UCSD-AML1 (cell line): ENCODE data around the gene SRGAP2B.
"Not testable (repeated sequence)": the region's sequence is repeated elsewhere in the genome, so short reads cannot be mapped to it uniquely, and the experiment has no call there.

Experiments used
- DNase-seq: peaks from one replicate; lab custom pipeline; 2025; ENCODE audit not compliant: unreplicated experiment; lab: John Stamatoyannopoulos, UW

The SRGAP2B gene

DNA sequence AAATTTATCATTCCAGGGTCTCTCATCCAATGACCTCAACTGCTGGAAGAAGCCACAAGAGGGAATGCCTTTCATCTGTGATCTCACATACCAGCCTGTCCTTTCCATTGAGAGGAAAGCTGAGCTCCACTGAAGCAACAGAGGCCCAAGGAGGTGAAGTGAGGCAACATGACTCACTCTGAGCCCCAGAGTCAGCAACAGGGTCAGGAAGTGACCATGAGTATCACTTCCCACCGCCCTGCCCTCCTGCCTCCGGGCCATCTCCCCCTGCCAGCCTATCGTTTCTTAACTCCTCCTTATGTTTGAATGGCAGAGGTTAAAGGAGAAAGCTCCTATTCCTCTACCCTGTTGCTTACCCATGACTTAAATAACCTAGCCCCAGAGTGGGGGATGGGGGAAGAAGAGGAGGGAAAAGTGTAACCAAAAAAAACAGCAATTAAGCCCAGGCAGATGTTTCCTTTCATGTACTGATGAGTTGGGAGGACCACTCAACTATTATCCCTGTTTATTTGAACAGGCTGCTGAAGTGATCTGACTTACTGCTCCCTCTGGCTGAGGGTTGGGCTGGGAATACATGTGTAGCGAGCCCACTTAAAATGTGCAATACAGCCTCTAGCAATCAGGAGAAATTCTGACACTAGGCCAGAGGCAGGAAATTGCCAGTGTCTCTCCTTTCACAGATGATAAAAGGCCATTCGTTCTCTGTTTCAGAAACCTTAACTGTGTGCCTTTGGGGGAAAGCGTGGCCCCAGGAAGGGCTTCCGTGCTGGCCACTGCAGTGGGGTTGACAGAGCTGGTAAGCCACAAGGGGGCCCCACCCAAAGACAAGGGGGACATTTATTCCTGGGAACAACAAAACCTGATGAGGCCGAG lies 177.7 kb downstream of the SRGAP2B start:
- not testable (repeated sequence) for DNase-seq

DNA sequence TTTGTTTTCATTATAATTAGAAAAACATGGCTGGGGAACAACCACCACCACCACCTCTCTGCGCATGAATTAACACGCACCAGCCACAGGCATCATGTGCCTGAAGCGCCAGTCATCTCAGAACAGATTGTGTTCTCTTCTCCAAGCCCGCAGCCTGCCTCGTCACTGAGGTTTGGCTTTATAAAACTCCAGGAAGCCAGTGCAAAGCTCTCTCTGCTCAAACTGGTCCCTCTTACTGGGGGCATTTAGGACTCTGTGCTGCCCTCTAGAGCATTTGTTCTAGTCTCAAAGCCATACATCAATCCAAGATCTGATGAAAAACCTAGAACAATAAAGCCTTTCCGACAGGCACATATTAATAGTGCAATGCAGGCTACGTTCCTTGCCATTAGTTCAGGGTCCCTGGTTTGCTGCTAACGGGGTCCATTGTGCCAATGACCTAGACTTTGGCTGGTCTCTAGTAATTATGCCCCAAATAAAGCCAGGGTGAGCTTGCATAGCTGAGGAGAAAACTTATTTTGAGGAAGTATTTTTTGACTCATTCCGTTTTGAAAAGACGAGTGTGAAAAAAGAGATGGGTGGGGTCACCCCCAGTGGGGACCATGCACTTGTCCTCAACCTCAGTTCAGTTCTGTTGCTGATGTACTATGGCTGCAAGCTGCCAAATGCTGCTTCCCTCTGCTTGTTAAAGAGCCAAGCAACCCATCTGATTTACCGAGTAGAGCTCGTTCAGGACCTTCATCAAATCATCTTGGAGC lies 181.0 kb downstream of the SRGAP2B start:
- DNase-seq: not testable (repeated sequence)

DNA sequence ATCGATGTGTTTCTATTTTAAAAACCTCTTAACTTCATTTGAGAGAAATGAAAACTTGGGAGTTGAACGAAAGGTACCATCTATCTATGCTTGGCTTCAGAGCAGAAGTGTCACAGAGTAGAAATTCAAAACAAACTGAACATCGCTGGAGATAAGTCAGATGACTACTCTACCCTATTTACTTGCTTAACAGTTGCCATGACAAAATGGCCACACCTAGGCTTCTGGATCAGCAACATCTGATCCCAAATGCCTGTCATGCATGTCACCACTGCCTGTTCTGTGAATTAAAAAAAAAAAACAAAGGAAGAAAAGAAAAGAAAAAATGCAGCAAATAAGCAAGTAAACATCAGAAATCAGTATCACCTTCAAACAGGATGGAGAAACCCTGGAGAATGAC lies 181.7 kb downstream of the SRGAP2B start:
- DNase-seq: not testable (repeated sequence)

DNA sequence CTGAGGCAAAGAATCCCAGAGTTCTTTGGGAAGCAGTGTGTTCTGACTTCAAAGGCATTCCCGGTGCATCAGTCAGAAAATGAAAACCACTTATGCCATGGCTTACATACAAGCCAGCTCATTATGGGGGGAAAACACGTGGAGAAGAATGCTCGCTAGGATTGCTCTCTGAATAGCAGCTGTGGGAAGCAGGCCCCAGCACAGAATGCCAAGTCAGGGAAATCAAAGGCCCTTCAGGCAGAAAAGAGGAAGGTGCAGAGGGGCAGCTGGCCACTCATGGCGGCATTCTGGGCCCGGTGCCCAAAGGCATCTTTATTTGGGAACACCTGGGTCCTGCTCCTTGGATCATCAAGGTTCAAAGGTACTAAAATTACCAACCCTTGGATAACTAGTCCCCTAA lies 184.4 kb downstream of the SRGAP2B start:
- DNase-seq: not testable (repeated sequence)

DNA sequence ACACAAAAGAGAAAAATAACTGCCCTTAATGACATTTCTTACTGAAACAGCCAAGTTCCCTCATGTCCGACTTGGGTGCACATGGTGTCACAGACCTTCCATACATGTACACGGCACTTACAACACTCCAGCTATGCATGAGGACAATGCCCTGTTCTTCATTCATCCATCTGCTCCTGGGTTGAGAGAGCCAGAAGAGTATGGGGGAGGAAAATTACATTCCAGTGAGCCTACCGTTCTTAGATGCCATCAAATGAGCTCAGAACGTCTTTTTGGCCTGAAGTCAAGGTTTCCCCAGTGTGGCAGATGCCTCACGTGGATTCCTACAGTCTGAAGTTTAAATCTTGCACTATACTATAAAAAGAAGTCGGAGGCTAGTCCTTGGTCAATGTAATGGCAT lies 194.3 kb downstream of the SRGAP2B start:
- DNase-seq: not testable (repeated sequence)

DNA sequence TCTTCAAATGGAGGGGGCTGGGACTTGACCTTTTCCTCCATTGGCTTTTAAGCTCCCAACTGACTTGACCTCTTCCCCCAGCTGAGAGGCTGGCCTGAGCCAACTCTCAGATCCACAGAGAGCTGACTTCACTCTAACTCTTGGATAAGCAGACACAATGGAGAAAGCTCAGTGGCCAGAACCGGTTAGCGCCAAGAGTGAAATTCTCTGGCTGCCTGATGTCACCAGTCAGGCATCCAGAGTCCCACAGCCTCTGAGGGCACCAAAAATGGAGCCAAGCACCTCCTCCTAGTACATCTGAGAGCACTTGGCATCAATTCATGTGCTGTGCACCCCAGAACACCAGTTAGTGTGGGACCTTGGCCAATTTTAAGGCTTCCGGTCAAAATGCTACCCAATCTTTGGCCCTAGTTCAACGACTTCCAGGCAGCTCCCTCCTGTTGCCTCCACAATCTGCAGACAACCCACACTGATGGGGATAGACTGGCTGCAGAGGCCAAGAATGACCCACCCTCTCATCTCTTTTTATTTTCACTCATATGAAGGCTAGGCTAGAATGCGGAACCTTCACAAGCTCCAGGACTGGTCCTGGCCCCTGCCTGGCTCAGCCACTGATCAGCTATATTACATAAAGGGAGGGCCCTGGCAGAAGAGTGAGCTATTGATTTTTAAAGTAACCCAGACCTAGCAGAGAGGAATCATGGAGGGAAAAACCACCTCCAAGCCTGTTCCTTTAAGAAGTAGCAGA lies 200.5 kb downstream of the SRGAP2B start:
- DNase-seq: not testable (repeated sequence)

DNA sequence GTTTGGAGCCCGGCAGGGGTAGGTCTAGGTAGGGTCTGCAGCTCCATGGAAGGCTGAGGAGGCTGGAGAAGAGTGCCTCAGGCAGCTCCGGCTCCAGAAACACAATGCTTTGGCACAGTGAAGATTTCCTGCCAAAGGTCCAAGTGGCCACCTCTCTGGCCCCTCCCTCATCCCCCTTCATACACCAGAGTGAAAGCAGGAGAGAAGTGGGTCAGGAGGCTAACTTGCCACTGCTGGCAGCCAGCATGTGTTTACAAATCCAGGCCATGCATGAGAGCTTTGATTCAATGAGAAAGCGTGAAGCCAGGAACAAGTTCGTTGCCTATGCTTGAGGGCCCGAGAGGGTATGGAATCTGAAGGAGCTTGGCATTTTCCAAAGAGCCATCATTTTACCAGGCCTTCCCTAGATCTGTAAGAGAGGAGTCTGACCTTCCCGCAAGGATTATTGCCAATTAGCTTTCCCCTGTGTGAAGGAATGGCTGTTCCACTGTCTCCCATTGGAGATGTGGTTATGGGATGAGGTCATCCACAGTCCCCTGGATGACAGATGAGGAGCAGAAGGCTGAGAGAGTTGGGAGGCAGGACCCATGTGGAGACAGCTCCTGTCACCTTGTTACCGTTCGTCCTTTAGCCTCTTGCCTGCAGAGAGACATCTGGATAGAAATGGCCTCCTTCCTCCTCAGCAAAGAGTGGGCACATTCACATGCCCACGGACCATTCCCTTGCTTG lies 201.3 kb downstream of the SRGAP2B start:
- not testable (repeated sequence) for DNase-seq

DNA sequence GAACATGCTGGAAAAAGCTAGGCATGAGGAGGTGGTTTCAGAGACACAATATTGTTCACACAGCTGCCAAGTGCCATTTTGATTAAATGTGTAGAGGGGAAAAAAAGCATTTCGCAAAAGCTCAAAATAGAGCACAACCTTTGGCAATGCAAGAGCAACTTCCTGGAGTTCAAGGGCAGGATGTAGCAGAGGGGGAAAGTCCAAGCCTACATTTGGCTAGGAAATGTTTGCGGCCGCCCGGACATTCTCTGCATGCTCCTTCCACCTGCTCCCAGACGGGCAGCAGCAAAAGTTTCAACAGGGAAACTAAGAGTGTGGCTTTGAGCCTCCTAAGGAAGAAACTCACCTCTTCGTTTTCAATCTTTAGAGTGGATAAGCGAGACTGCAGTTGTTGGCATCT lies 202.1 kb downstream of the SRGAP2B start:
- not testable (repeated sequence) for DNase-seq

DNA sequence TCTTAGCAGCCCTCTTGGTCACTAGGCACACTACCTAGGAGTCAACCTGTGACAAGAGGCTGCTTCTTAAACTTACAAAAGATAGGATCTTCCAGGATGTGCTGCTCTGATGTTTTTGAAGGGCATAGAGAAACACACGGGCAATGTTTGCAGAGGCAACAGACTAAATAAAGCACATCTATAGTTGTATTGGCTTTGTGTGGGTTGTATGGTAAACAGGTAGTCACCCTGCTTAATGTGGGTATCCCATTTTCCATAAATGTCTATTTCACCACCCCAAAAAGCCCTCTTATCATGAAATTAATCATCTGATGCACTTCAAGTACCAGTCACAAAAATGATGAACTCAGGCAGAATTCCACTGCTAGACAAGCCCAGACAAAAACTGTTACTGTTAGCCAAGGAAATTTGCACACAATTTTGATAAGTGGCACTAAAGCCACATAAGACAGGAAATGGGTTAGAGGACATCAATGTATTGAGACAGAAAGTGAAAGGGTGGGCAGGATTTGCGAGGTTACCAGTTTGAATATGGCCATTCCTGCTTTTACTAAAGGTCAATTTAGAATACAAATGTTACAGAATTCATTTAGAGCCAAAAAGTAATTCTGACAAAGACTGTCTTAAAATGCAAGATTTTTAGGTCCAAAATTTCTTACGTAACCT lies 205.5 kb downstream of the SRGAP2B start:
- DNase-seq: not testable (repeated sequence)

DNA sequence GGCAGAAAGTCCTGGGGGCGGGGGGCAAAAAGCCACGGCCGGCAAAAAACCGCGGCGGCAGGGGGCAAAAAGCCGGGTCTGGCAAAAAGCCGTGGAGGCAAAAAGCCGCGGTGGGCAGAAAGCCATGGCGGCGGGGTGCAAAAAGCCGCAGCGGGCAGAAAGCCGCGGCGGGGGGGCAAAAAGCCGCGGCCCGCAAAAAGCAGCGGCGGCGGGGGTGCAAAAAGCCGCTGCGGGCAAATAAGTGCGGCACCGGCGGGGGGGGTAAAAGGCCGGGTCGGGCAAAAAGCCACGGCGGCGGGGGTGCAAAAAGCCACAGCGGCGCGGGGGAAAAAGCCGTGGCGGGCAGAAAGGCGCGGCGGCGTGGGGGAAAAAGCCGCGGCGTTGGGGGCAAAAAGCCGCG lies 212.1 kb downstream of the SRGAP2B start:
- DNase-seq: not testable (repeated sequence)

DNA sequence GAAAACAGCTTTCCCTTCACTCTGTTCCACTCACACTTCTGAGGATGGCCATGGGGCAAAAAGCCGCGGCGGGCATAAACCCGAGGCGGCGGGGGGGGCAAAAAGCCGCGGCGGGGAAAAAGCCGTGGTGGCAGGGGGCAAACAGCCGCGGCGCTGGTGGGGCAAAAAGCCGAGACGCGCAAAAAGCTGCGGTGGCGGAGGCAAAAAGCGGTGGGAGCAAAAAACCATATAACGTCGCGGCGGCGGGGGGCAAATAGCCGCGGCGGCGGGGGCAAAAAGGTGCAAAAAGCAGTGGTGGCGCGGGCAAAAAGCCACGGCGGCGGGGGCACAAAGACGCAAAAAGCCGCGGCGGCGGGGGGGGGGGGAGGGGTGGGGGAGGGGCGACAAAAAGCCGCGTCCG lies 212.8 kb downstream of the SRGAP2B start:
- DNase-seq: not testable (repeated sequence)

DNA sequence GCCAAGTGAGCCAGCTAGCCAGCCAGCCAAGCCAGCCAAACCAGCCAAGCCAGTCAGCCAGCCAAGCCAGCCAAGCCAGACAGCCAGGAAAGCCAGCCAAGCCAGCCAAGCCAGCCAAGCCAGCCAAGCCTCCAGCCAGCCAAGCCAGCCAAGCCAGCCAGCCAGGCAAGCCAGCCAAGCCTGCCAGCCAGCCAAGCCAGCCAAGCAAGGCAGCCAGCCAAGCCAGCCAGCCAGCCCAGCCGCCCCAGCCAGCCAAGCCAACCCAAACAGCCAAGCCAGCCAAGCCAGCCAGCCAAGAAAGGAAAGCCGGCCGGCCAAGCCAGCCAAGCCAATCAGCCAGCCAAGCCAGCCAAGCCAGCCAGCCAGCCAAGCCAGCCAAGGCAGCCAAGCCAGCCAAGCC lies 236.5 kb downstream of the SRGAP2B start:
- not testable (repeated sequence) for DNase-seq
